Mucosa of descending colon (tissue), 3 donors: ENCODE data around the gene KLHL2. TPM values are rescaled to one million over a fixed set of nuclear protein-coding genes. Genes with fewer than 3 reads are reported as not detected.

ENCODE experiments used
- ATAC-seq: fragments of 200-7000 bp; cut with Tn5 transposase; one replicate; pipeline ENCODE4 v1.9.1; 2020; ENCODE audit warnings: mild to moderate bottlenecking, moderate library complexity
- DNase-seq, 3 donors: peaks; one replicate each; pipeline ENCODE4 v3.0.0-alpha.2; 2020
- H3K36me3 ChIP-seq: fragments of 200-600 bp; one replicate; pipeline ENCODE4 v1.8.0; 2021; ENCODE audit warnings: low read depth, mild to moderate bottlenecking
- H3K4me1 ChIP-seq: fragments of 200-600 bp; one replicate; pipeline ENCODE4 v1.8.0; 2021; ENCODE audit warnings: low read depth, mild to moderate bottlenecking
- H3K4me3 ChIP-seq: fragments of 200-600 bp; one replicate; pipeline ENCODE4 v1.8.0; 2021; ENCODE audit warnings: mild to moderate bottlenecking
- H3K9me3 ChIP-seq: fragments of 200-600 bp; one replicate; pipeline ENCODE4 v1.8.0; 2021; ENCODE audit warnings: mild to moderate bottlenecking
- intact Hi-C, 2 donors: fragments of 100-400 bp; cut with DNase I in 1 of 2; cut with micrococcal nuclease in 1 of 2; formaldehyde crosslinking; loops; one replicate each; pipeline versions ENCODE4 v1.11.0 to v1.11.1; 2022; cut with DNase I, micrococcal nuclease
- total RNA-seq, 3 donors: library from RNA; stranded (reverse); fragmentation: NEBNext Ultra II Directional in 2 of 3; extraction: Animal tissue kit (Norgen Biotek cat#: 25700) in 2 of 3; gene quantifications; one replicate each; pipeline versions ENCODE4 v1.2.1 to v1.2.4, GENCODE V29; 2021 to 2023
- TF ChIP-seq, protein P1 (sequence below): fragments of 200-600 bp; IDR thresholded peaks from one replicate; pipeline ENCODE4 v1.8.0; 2022; ENCODE audit warnings: antibody characterized with exemption, mild to moderate bottlenecking
- donor health status: DM: no; HTN: no; CAD: no; lungs with moderate emphysema.
- donor health status: DM: no; HTN: no; CAD: no.
- donor health status: DM: no; HTN: yes; CAD: no.

The KLHL2 gene
- total RNA-seq, 3 donors from 2014 or later, result 12.9 to 19.1 (median 16.4) TPM

GRCh38 chr4:165288226-165288625 lies 80.9 kb downstream of the KLHL2 start:
- intact Hi-C loops, result no loop called here
- no peak for ATAC-seq

GRCh38 chr4:165288639-165289422 lies 81.5 kb downstream of the KLHL2 start:
- no peaks in the 10 kb centered on the region for H3K9me3 ChIP-seq
- H3K4me1 ChIP-seq, result no peaks in the 10 kb centered on the region
- no peak overlapping the region for H3K4me3 ChIP-seq
- H3K36me3 ChIP-seq, result no peaks in the 10 kb centered on the region
- TF ChIP-seq, protein P1, sequence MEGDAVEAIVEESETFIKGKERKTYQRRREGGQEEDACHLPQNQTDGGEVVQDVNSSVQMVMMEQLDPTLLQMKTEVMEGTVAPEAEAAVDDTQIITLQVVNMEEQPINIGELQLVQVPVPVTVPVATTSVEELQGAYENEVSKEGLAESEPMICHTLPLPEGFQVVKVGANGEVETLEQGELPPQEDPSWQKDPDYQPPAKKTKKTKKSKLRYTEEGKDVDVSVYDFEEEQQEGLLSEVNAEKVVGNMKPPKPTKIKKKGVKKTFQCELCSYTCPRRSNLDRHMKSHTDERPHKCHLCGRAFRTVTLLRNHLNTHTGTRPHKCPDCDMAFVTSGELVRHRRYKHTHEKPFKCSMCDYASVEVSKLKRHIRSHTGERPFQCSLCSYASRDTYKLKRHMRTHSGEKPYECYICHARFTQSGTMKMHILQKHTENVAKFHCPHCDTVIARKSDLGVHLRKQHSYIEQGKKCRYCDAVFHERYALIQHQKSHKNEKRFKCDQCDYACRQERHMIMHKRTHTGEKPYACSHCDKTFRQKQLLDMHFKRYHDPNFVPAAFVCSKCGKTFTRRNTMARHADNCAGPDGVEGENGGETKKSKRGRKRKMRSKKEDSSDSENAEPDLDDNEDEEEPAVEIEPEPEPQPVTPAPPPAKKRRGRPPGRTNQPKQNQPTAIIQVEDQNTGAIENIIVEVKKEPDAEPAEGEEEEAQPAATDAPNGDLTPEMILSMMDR, result no peak
- no peak for ATAC-seq
- intact Hi-C loops, result no loop called here
- DNase-seq, result no peak

More at GRCh38 chr4:165288226-165288625, 80.9 kb downstream of the KLHL2 start:
- TF ChIP-seq, protein P1, result no peak
- H3K4me3 ChIP-seq, result no peak overlapping the region
- H3K36me3 ChIP-seq, result no peaks in the 10 kb centered on the region
- DNase-seq, result no peak
- H3K9me3 ChIP-seq, result no peaks in the 10 kb centered on the region
- H3K4me1 ChIP-seq, result no peaks in the 10 kb centered on the region

DNA sequence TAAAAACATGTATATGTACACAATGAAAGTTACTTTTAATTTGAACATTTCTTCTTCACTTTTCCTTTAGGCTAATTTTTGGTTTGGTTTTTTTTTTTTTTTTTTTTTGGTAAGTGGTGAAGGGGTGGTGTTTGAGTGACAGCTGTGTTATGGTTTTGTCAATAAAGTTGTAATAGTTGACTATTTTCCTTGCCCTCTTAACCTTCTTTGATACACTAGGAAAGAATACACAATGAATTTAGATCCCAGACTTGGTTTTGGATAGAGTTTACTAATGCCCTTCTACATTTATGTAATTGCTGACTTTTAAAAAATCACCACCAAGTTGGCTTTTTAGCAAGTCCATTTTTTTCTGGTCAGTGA lies 82.0 kb downstream of the KLHL2 start:
- TF ChIP-seq, protein P1, result no peak
- H3K4me1 ChIP-seq, result no peaks in the 10 kb centered on the region
- intact Hi-C loops, result no loop called here
- no peak for ATAC-seq
- no peak overlapping the region for H3K4me3 ChIP-seq
- DNase-seq, result no peak
- H3K9me3 ChIP-seq, result no peaks in the 10 kb centered on the region
- no peaks in the 10 kb centered on the region for H3K36me3 ChIP-seq

DNA sequence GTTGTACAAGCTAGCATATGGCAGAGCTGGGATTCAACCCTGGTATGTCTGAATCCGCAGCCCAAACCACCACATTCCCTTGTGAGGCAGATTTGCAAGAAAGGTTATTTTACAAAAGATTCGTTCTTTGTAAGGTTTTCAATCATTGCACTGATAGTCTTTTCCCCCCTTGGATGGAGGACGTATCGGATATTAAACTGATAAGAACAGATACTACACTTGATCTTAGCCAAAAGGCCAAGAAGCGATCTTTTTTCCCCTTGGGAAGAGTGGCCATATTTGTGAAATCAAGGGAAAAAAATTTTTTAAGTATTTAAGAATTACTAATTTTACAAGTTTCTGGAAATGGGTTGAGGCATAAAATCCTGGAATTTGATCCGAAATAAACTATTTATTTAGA lies 85.7 kb downstream of the KLHL2 start:
- no peaks in the 10 kb centered on the region for H3K4me1 ChIP-seq
- intact Hi-C loops, result no loop called here
- ATAC-seq (no peak), DNase-seq (no peak)
- no peak overlapping the region for H3K4me3 ChIP-seq
- H3K36me3 ChIP-seq, result no peaks in the 10 kb centered on the region
- TF ChIP-seq, protein P1, result no peak
- no peaks in the 10 kb centered on the region for H3K9me3 ChIP-seq

DNA sequence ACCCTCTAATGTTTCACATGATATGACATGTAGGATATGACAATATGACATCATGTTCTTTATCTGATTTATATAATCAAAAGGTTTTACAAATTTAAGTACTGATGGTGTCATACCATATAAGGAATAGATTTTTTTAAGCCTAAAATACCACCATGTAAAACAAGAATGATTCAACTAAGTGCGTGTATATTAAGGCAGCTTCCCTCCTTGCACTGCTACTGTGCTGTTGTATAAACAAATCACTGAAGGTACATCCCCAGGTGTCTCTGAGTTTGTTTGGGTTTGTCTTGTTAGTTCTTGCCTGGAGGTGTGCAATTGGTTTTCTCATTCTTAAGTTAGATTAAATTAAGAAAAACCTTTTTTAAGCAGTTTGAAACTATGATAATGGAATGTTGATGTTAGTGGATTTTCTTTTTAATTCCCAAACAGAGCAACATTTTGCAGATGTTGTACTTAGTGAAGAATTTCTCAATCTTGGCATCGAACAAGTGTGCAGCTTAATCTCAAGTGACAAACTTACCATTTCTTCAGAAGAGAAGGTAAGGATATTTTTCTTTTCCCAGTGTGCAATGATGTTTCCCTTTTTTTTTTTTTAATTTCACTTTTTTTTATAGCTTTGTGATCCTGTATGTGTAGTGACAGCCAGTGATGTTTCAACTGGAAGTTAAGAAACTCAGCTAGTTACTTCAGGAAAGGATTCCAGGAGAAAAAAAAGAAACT lies 86.7 kb downstream of the KLHL2 start:
- no peak overlapping the region for H3K4me3 ChIP-seq
- no peaks in the 10 kb centered on the region for H3K4me1 ChIP-seq
- no peaks in the 10 kb centered on the region for H3K9me3 ChIP-seq
- no peaks in the 10 kb centered on the region for H3K36me3 ChIP-seq
- TF ChIP-seq, protein P1, result no peak
- DNase-seq, result no peak
- intact Hi-C loops, result no loop called here
- ATAC-seq, result no peak
